ENCODE measurements around the gene PRSS50. TPM values are rescaled to one million over a fixed set of nuclear protein-coding genes. Genes with fewer than 3 reads are reported as not detected.

Gene PRSS50
- polyA plus RNA-seq, 3 donors, result 2.6 to 5.1 (median 3.8) TPM

GRCh38 chr3:46730819-46731218, 13.2 kb upstream of the PRSS50 start:
- DNase-seq, result no peak

- no peak for DNase-seq
Observed at GRCh38 chr3:46729038-46729437, 11.4 kb upstream of the PRSS50 start.

GRCh38 chr3:46725621-46726314, 8.1 kb upstream of the PRSS50 start:
- no peak for DNase-seq

- DNase-seq, result no peak
Observed at GRCh38 chr3:46724424-46724823, 6.8 kb upstream of the PRSS50 start.

- DNase-seq, result no peak
Observed at GRCh38 chr3:46722443-46722842, 4.8 kb upstream of the PRSS50 start.

GRCh38 chr3:46721009-46721408, 3.3 kb upstream of the PRSS50 start:
- DNase-seq, result no peak

GRCh38 chr3:46719735-46720271, 2.1 kb upstream of the PRSS50 start:
- no peak for DNase-seq

GRCh38 chr3:46719044-46719565, 1.4 kb upstream of the PRSS50 start:
- no peak for DNase-seq

GRCh38 chr3:46716461-46717441, 918 bp downstream of the PRSS50 start:
- no peak for DNase-seq

GRCh38 chr3:46715507-46716175, 2.0 kb downstream of the PRSS50 start:
- no peak for DNase-seq

- DNase-seq, result no peak
Observed at GRCh38 chr3:46714728-46715506, 2.8 kb downstream of the PRSS50 start.

- no peak for DNase-seq
Observed at GRCh38 chr3:46713898-46714552, 3.6 kb downstream of the PRSS50 start.

- no peak for DNase-seq
Observed at GRCh38 chr3:46713050-46713897, 4.4 kb downstream of the PRSS50 start.

GRCh38 chr3:46712191-46713049, 5.2 kb downstream of the PRSS50 start:
- DNase-seq, result no peak

GRCh38 chr3:46711760-46712159, 5.9 kb downstream of the PRSS50 start:
- DNase-seq, result no peak

- no peak for DNase-seq
Observed at GRCh38 chr3:46711305-46711704, 6.4 kb downstream of the PRSS50 start.

- no peak for DNase-seq
Observed at GRCh38 chr3:46710671-46711295, 6.9 kb downstream of the PRSS50 start.

- no peak for DNase-seq
Observed at GRCh38 chr3:46710229-46710628, 7.4 kb downstream of the PRSS50 start.

Data from renal pelvis (tissue), 4 donors.